ENCODE data around the gene GM2A.
A peak's percentile ranks its signal among the peaks of the same experiment; 100 is the strongest.
"Not testable (repeated sequence)": the region's sequence is repeated elsewhere in the genome, so short reads cannot be mapped to it uniquely, and the experiment has no call there.

GM2A gene

GRCh38 chr5:151253605-151253950 lies 593 bp downstream of the GM2A start:
- no peak for DNase-seq (ENCODE audit: low read depth)

- no peak for DNase-seq (ENCODE audit: low read depth)
Measured at GRCh38 chr5:151254556-151254955, 1.6 kb downstream of the GM2A start.

- DNase-seq (ENCODE audit: low read depth) = not testable (repeated sequence)
Measured at GRCh38 chr5:151254990-151255389, 2.0 kb downstream of the GM2A start.

- no peak for DNase-seq (ENCODE audit: low read depth)
Measured at GRCh38 chr5:151255621-151256286, 2.8 kb downstream of the GM2A start.

GRCh38 chr5:151257731-151258181 lies 4.8 kb downstream of the GM2A start:
- DNase-seq (ENCODE audit: low read depth) = no peak

GRCh38 chr5:151258201-151258611 lies 5.2 kb downstream of the GM2A start:
- DNase-seq (ENCODE audit: low read depth) = no peak

- DNase-seq (ENCODE audit: low read depth) = no peak
Measured at GRCh38 chr5:151258816-151259215, 5.8 kb downstream of the GM2A start.

GRCh38 chr5:151259931-151260330 lies 6.9 kb downstream of the GM2A start:
- no peak for DNase-seq (ENCODE audit: low read depth)

GRCh38 chr5:151262532-151262931 lies 9.5 kb downstream of the GM2A start:
- no peak for DNase-seq (ENCODE audit: low read depth)

- peak; percentile 11 for DNase-seq (ENCODE audit: low read depth)
Measured at GRCh38 chr5:151264113-151264512, 11.1 kb downstream of the GM2A start.

- no peak for DNase-seq (ENCODE audit: low read depth)
Measured at GRCh38 chr5:151267491-151268260, 14.7 kb downstream of the GM2A start.

GRCh38 chr5:151270599-151270998 lies 17.6 kb downstream of the GM2A start:
- no peak for DNase-seq (ENCODE audit: low read depth)

- DNase-seq (ENCODE audit: low read depth) = no peak
Measured at GRCh38 chr5:151271336-151271735, 18.4 kb downstream of the GM2A start.

GRCh38 chr5:151274666-151275065 lies 21.7 kb downstream of the GM2A start:
- no peak for DNase-seq (ENCODE audit: low read depth)

GRCh38 chr5:151275803-151276202 lies 22.8 kb downstream of the GM2A start:
- no peak for DNase-seq (ENCODE audit: low read depth)

GRCh38 chr5:151278845-151279244 lies 25.9 kb downstream of the GM2A start:
- DNase-seq (ENCODE audit: low read depth) = no peak

- DNase-seq (ENCODE audit: low read depth) = no peak
Measured at GRCh38 chr5:151280443-151280842, 27.5 kb downstream of the GM2A start.

- no peak for DNase-seq (ENCODE audit: low read depth)
Measured at GRCh38 chr5:151281001-151281639, 28.1 kb downstream of the GM2A start.

GRCh38 chr5:151283120-151283825 lies 30.3 kb downstream of the GM2A start:
- no peak for DNase-seq (ENCODE audit: low read depth)

GRCh38 chr5:151284392-151284967 lies 31.5 kb downstream of the GM2A start:
- no peak for DNase-seq (ENCODE audit: low read depth)

GRCh38 chr5:151285683-151286082 lies 32.7 kb downstream of the GM2A start:
- DNase-seq (ENCODE audit: low read depth) = no peak

- DNase-seq (ENCODE audit: low read depth) = no peak
Measured at GRCh38 chr5:151286246-151286645, 33.3 kb downstream of the GM2A start.
